B cell (primary cell): Measurements from ENCODE around the gene SCAF11. TPM values are rescaled to one million over a fixed set of nuclear protein-coding genes. Genes with fewer than 3 reads are reported as not detected.

Source experiments
- ATAC-seq: fragments of 200-7000 bp; cut with Tn5 transposase; one replicate; pipeline ENCODE4 v1.10.0; 2021; ENCODE audit warnings: low read depth, mild to moderate bottlenecking, moderate number of reproducible peaks, moderate library complexity
- CTCF ChIA-PET: fragments of 350-600 bp; sonication (Branson Sonifier 250); formaldehyde crosslinking; loops from one replicate; lab custom pipeline; 2021; ENCODE audit warnings: antibody characterized with exemption, inconsistent platforms; lab: Charles Lee
- POLR2A ChIA-PET: fragments of 350-600 bp; sonication (Branson Sonifier 250); formaldehyde crosslinking; loops from one replicate; lab custom pipeline; 2021; ENCODE audit warnings: antibody characterized with exemption; lab: Charles Lee
- DNase-seq: peaks from one replicate; pipeline ENCODE4 v3.0.0; 2013
- H2AFZ ChIP-seq: 2 replicates; pipeline ENCODE4 v1.6.1; 2012; ENCODE audit warnings: mild to moderate bottlenecking, low read depth, low read length; ENCODE audit not compliant: insufficient read depth, poor library complexity, severe bottlenecking
- H3K27ac ChIP-seq, 2 donors: 1 replicate in 1 of 2; 2 replicates in 1 of 2; pipeline ENCODE4 v1.5.1; 2012 to 2013; ENCODE audit warnings: low read length in 2 of 2, mild to moderate bottlenecking in 2 of 2, moderate library complexity in 1 of 2
- H3K27me3 ChIP-seq, 4 experiments: fragments of 200-600 bp in 1 of 4; sonication (generic) in 1 of 4; replicated peaks in 1 of 4; 1 replicate in 2 of 4; 2 replicates in 2 of 4; pipeline versions ENCODE4 v1.6.1 to v1.7.0; 2013 to 2016; ENCODE audit warnings: low read length in 3 of 4, mild to moderate bottlenecking in 2 of 4, mixed read lengths in 1 of 4, moderate library complexity in 1 of 4; ENCODE audit not compliant: insufficient read depth in 4 of 4, control insufficient read depth in 3 of 4; ENCODE audit errors: control extremely low read depth in 1 of 4
- H3K36me3 ChIP-seq, 2 experiments: replicated peaks in 1 of 2; 1 replicate in 1 of 2; 2 replicates in 1 of 2; pipeline versions ENCODE4 v1.6.1 to v1.7.1; 2013; ENCODE audit warnings: low read length in 1 of 2; ENCODE audit not compliant: insufficient read depth in 2 of 2, control insufficient read depth in 1 of 2; ENCODE audit errors: control extremely low read depth in 1 of 2, extremely low read depth in 1 of 2
- H3K4me1 ChIP-seq, 2 donors: fragments of 200-600 bp in 1 of 2; sonication (generic) in 1 of 2; 1 replicate in 1 of 2; 2 replicates in 1 of 2; pipeline versions ENCODE4 v1.5.1 to v1.6.1; 2013 to 2017; ENCODE audit warnings: low read length in 2 of 2; ENCODE audit not compliant: control insufficient read depth in 2 of 2, insufficient read depth in 2 of 2
- H3K4me2 ChIP-seq: replicated peaks from 2 replicates; pipeline ENCODE3; 2012; ENCODE audit warnings: mild to moderate bottlenecking, low read depth, low read length; ENCODE audit not compliant: poor library complexity, severe bottlenecking
- H3K4me3 ChIP-seq, 5 experiments: fragments of 200-600 bp in 1 of 5; sonication (generic) in 1 of 5; 1 replicate in 3 of 5; 2 replicates in 2 of 5; pipeline versions ENCODE4 v1.5.1 to v1.7.0; 2011 to 2016; ENCODE audit warnings: low read length in 4 of 5, mild to moderate bottlenecking in 4 of 5, low read depth in 2 of 5, control low read depth in 1 of 5, moderate library complexity in 1 of 5; ENCODE audit not compliant: insufficient read depth in 1 of 5; ENCODE audit errors: control extremely low read depth in 1 of 5, extremely low read depth in 1 of 5
- H3K79me2 ChIP-seq: fragments of 200-600 bp; sonication (generic); one replicate; pipeline ENCODE4 v1.6.0; 2016; ENCODE audit warnings: low read length; ENCODE audit not compliant: control insufficient read depth, insufficient read depth
- H3K9ac ChIP-seq: fragments of 200-600 bp; sonication (generic); 2 replicates; pipeline ENCODE4 v1.6.1; 2017; ENCODE audit warnings: mild to moderate bottlenecking, low read length, moderate library complexity
- H3K9me3 ChIP-seq, 3 donors: one replicate each; pipeline versions ENCODE4 v1.6.1 to v1.7.1; 2013; ENCODE audit warnings: low read length in 2 of 3; ENCODE audit not compliant: control insufficient read depth in 2 of 3, insufficient read depth in 1 of 3; ENCODE audit errors: control extremely low read depth in 1 of 3
- H4K20me1 ChIP-seq: 2 replicates; pipeline ENCODE4 v1.6.0; 2012; ENCODE audit warnings: mild to moderate bottlenecking, low read length; ENCODE audit not compliant: insufficient read depth, control insufficient read depth, poor library complexity, severe bottlenecking
- H3K27ac Mint-ChIP-seq: one replicate; pipeline ENCODE4 v1.8.0; 2021; ENCODE audit warnings: mixed read lengths
- H3K27me3 Mint-ChIP-seq: one replicate; pipeline ENCODE4 v1.8.0; 2021; ENCODE audit warnings: mixed read lengths
- H3K4me1 Mint-ChIP-seq: one replicate; pipeline ENCODE4 v1.8.0; 2021; ENCODE audit warnings: mixed read lengths
- H3K4me3 Mint-ChIP-seq: one replicate; pipeline ENCODE4 v1.8.0; 2021; ENCODE audit warnings: mixed read lengths
- H3K9me3 Mint-ChIP-seq: one replicate; pipeline ENCODE4 v1.8.0; 2022; ENCODE audit warnings: mixed read lengths; ENCODE audit not compliant: insufficient read depth
- EZH2 ChIP-seq: IDR thresholded peaks from 2 replicates; pipeline ENCODE4 v1.6.1; 2012; ENCODE audit warnings: borderline replicate concordance, low read depth, mild to moderate bottlenecking, moderate library complexity, low read length; ENCODE audit not compliant: insufficient read depth, poor library complexity, severe bottlenecking
- WGBS: methylation state at CpG from one replicate; pipeline ENCODE4 v1.1.5; 2013; ENCODE audit warnings: missing lambda C conversion rate; ENCODE audit not compliant: insufficient coverage; 5-methylcytosine and 5-hydroxymethylcytosine counted together
- intact Hi-C: fragments of 100-400 bp; cut with micrococcal nuclease; formaldehyde crosslinking; loops from one replicate; pipeline ENCODE4 v1.10.0; 2022
- polyA plus RNA-seq: library from polyadenylated mRNA; depleted of rRNA; stranded (reverse); fragments of >200 nt; gene quantifications from 2 replicates; pipeline ENCODE4 v1.2.3, GENCODE V29; 2012
- total RNA-seq, 2 donors: library from RNA; stranded (reverse); fragments of 120-200 nt in 1 of 2; gene quantifications; 1 replicate in 1 of 2; 2 replicates in 1 of 2; pipeline versions ENCODE4 v1.2.3 to v1.2.4, GENCODE V29; 2013 to 2022
- TF ChIP-seq, protein P1 (sequence below): fragments of 200-600 bp; IDR thresholded peaks from one replicate; pipeline ENCODE4 v1.8.0; 2022; ENCODE audit warnings: antibody characterized with exemption, mild to moderate bottlenecking

The SCAF11 gene
- total and polyA plus RNA-seq, 2 donors (not counting 1 experiment from before 2014, with no cell fraction given) = 76.1 to 247 TPM

DNA sequence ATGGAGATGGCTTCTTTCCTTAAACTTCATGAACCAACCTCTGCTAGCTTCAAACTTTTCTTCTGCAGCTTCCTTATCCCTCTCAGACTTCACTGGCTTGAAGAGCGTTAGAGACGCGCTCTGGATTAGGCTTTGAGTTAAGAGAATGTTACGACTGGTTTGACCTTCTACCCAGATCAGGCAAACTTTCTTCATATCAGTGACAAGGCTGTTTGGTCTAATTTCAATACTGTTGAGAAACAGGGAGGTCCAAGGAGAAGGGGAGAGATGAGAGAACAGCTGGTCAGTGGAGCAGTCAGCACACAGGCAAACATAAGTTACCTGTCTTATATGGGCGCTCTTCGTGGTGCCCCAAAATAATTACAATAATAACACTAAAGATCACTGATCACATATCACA, 14.9 kb downstream of the SCAF11 start:
- H3K4me1 Mint-ChIP-seq = peaks cover 85% of the 10 kb centered on the region
- ChIA-PET CTCF (interaction anchor here (0.6 to 1.2 kb wide), 2 partner anchors 10 to 1719 kb away, joined by 3 read pairs; no protein-coding TSS in a partner anchor), POLR2A (no interaction called here)
- H3K9me3 Mint-ChIP-seq = no peaks in the 10 kb centered on the region
- H3K27me3 Mint-ChIP-seq = no peaks in the 10 kb centered on the region
- Histone ChIP-seq H3K36me3 (peaks cover 10 to 30% of the 10 kb centered on the region in 2 experiments), H4K20me1 (peaks cover 83% of the 10 kb centered on the region), H3K4me1 (peaks cover 15 to 55% of the 10 kb centered on the region in 2 donors), H3K27me3 (no peaks in the 10 kb centered on the region), H3K27ac (peak overlapping the region in 1 of 2 donors; percentile 75), H3K9ac (no peak overlapping the region), H3K79me2 (peaks cover 97% of the 10 kb centered on the region), H2AFZ (no peak overlapping the region), H3K4me3 (no peak overlapping the region), H3K4me2 (no peak overlapping the region), H3K9me3 (peaks cover 0 to 3% (median 0%) of the 10 kb centered on the region in 3 donors)
- no peak overlapping the region for H3K27ac Mint-ChIP-seq
- DNase-seq = no peak
- ATAC-seq = no peak
- intact Hi-C loops = no loop called here
- no peak overlapping the region for H3K4me3 Mint-ChIP-seq
- no peak for TF ChIP-seq EZH2
- TF ChIP-seq, protein P1, sequence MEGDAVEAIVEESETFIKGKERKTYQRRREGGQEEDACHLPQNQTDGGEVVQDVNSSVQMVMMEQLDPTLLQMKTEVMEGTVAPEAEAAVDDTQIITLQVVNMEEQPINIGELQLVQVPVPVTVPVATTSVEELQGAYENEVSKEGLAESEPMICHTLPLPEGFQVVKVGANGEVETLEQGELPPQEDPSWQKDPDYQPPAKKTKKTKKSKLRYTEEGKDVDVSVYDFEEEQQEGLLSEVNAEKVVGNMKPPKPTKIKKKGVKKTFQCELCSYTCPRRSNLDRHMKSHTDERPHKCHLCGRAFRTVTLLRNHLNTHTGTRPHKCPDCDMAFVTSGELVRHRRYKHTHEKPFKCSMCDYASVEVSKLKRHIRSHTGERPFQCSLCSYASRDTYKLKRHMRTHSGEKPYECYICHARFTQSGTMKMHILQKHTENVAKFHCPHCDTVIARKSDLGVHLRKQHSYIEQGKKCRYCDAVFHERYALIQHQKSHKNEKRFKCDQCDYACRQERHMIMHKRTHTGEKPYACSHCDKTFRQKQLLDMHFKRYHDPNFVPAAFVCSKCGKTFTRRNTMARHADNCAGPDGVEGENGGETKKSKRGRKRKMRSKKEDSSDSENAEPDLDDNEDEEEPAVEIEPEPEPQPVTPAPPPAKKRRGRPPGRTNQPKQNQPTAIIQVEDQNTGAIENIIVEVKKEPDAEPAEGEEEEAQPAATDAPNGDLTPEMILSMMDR = no peak
- no CpG with 5 or more reads among the region's 6 CpGs for WGBS

DNA sequence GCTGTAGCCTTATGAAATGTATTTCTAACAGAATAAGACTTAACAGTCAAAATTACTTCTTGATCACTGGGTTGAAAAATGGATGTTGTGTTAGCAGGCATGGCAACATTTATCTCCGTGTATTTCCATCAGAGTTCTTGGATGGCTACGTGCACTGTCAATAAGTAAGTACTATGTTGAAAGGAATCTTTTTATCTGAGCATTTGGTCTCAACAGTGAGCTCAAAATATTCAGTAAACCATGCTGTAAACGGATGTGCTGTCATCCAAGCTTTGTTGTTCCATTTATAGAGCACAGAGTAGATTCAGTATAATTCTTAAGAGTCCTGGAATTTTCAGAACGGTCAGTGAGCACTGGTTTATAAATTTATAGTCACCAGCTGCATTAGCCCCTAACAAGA, 15.5 kb downstream of the SCAF11 start:
- TF ChIP-seq, protein P1 = no peak
- no peak for TF ChIP-seq EZH2
- ChIA-PET CTCF (no interaction called here), POLR2A (interaction anchor here (0.6 kb wide), 1 partner anchor 9 kb away, joined by 4 read pairs; no protein-coding TSS in a partner anchor)
- Histone ChIP-seq H2AFZ (no peak overlapping the region), H3K9me3 (peaks cover 0 to 3% (median 0%) of the 10 kb centered on the region in 3 donors), H3K4me3 (no peak overlapping the region), H3K27ac (peak overlapping the region in 1 of 2 donors; percentile 75), H3K27me3 (no peaks in the 10 kb centered on the region), H4K20me1 (peaks cover 83% of the 10 kb centered on the region), H3K4me1 (peaks cover 15 to 48% of the 10 kb centered on the region in 2 donors), H3K4me2 (no peak overlapping the region), H3K79me2 (peaks cover 97% of the 10 kb centered on the region), H3K36me3 (peaks cover 10 to 34% of the 10 kb centered on the region in 2 experiments), H3K9ac (no peak overlapping the region)
- 100% methylated on average over 2 of the region's 4 CpGs for WGBS
- H3K4me1 Mint-ChIP-seq = peaks cover 84% of the 10 kb centered on the region
- H3K27me3 Mint-ChIP-seq = no peaks in the 10 kb centered on the region
- no peak overlapping the region for H3K4me3 Mint-ChIP-seq
- ATAC-seq = no peak
- H3K9me3 Mint-ChIP-seq = no peaks in the 10 kb centered on the region
- no peak for DNase-seq
- H3K27ac Mint-ChIP-seq = peak overlapping the region; percentile 27
- intact Hi-C loops = no loop called here
